GM11168 (cell line): Measurements from ENCODE around the gene NEDD4L.

Experiments used
- in situ Hi-C: fragments of 300-500 bp; cut with MboI; formaldehyde crosslinking; loops from one replicate; pipeline ENCODE4 v1.12.0; 2022; ENCODE audit warnings: low sequenced_read_pairs; ENCODE audit not compliant: unreplicated experiment

NEDD4L gene

GRCh38 chr18:58221060-58221725 is 177.2 kb downstream of the NEDD4L start:
- in situ Hi-C loops, result no loop called here

GRCh38 chr18:58222432-58223125 is 178.6 kb downstream of the NEDD4L start:
- in situ Hi-C loops, result no loop called here

- in situ Hi-C loops, result no loop called here
These were observed 179.8 kb downstream of the NEDD4L start for GRCh38 chr18:58223717-58224424.

- in situ Hi-C loops, result no loop called here
These were observed 180.4 kb downstream of the NEDD4L start for GRCh38 chr18:58224425-58224750.

- in situ Hi-C loops, result no loop called here
These were observed 181.1 kb downstream of the NEDD4L start for GRCh38 chr18:58225101-58225500.

- in situ Hi-C loops, result no loop called here
These were observed 182.4 kb downstream of the NEDD4L start for GRCh38 chr18:58226429-58226828.

GRCh38 chr18:58227361-58227930 is 183.4 kb downstream of the NEDD4L start:
- in situ Hi-C loops, result no loop called here

- in situ Hi-C loops, result no loop called here
These were observed 184.2 kb downstream of the NEDD4L start for GRCh38 chr18:58228176-58228575.

GRCh38 chr18:58228762-58229161 is 184.7 kb downstream of the NEDD4L start:
- in situ Hi-C loops, result no loop called here

- in situ Hi-C loops, result no loop called here
These were observed 185.1 kb downstream of the NEDD4L start for GRCh38 chr18:58229162-58229561.

- in situ Hi-C loops, result no loop called here
These were observed 186.6 kb downstream of the NEDD4L start for GRCh38 chr18:58230438-58231179.

- in situ Hi-C loops, result no loop called here
These were observed 187.9 kb downstream of the NEDD4L start for GRCh38 chr18:58231930-58232329.

- in situ Hi-C loops, result no loop called here
These were observed 188.6 kb downstream of the NEDD4L start for GRCh38 chr18:58232668-58233067.

GRCh38 chr18:58234359-58234741 is 190.3 kb downstream of the NEDD4L start:
- in situ Hi-C loops, result no loop called here

- in situ Hi-C loops, result no loop called here
These were observed 191.0 kb downstream of the NEDD4L start for GRCh38 chr18:58235001-58235436.

GRCh38 chr18:58239879-58240278 is 195.9 kb downstream of the NEDD4L start:
- in situ Hi-C loops, result no loop called here

GRCh38 chr18:58241026-58241679 is 197.1 kb downstream of the NEDD4L start:
- in situ Hi-C loops, result no loop called here

- in situ Hi-C loops, result no loop called here
These were observed 197.9 kb downstream of the NEDD4L start for GRCh38 chr18:58241877-58242276.

GRCh38 chr18:58242435-58242834 is 198.4 kb downstream of the NEDD4L start:
- in situ Hi-C loops, result no loop called here

GRCh38 chr18:58242968-58243367 is 198.9 kb downstream of the NEDD4L start:
- in situ Hi-C loops, result no loop called here
